ENCODE data around the gene EYS.

- TF ChIP-seq ZNF274 (IDR thresholded peaks at IDR 0.05; ENCODE audit: low read depth, low read length) (no peak), SUZ12 (IDR thresholded peaks at IDR 0.05; ENCODE audit: extremely low read depth, insufficient read depth, insufficient read length) (no peak), YY1 (IDR thresholded peaks at IDR 0.05; ENCODE audit: insufficient read depth, insufficient read length) (no peak)
Observed at GRCh38 chr6:65135567-65135966, 571.5 kb downstream of the EYS start.
